AG09309 (cell line): ENCODE measurements around the gene CPPED1.
"Not testable (repeated sequence)": the region's sequence is repeated elsewhere in the genome, so short reads cannot be mapped to it uniquely, and the experiment has no call there.

Source experiments
- DNase-seq: peaks from one replicate; pipeline ENCODE4 v3.0.0-alpha.2; 2010; ENCODE audit warnings: low read depth
- H3K4me3 ChIP-seq: 2 replicates; pipeline ENCODE4 v1.5.1; 2011; ENCODE audit warnings: mild to moderate bottlenecking, low read depth, low read length, moderate library complexity; ENCODE audit not compliant: control insufficient read depth
- CTCF ChIP-seq: IDR thresholded peaks from 2 replicates; pipeline ENCODE4 v1.5.1; 2011; ENCODE audit warnings: mild to moderate bottlenecking, low read depth, low read length, inconsistent platforms; ENCODE audit not compliant: insufficient read depth, control insufficient read depth; ENCODE audit errors: missing control alignments

CPPED1 gene

GRCh38 chr16:12815361-12815760 is 11.7 kb upstream of the CPPED1 start:
- no peak for DNase-seq
- peak; percentile 27 for TF ChIP-seq CTCF
- H3K4me3 ChIP-seq = no peak overlapping the region

- not testable (repeated sequence) for H3K4me3 ChIP-seq, DNase-seq
Observed at GRCh38 chr16:12813734-12814133, 10.0 kb upstream of the CPPED1 start.

- DNase-seq, H3K4me3 ChIP-seq: not testable (repeated sequence)
Observed at GRCh38 chr16:12813321-12813720, 9.6 kb upstream of the CPPED1 start.

GRCh38 chr16:12811441-12812383 is 8.0 kb upstream of the CPPED1 start:
- TF ChIP-seq CTCF = no peak
- H3K4me3 ChIP-seq = no peak overlapping the region
- DNase-seq = no peak

- DNase-seq = no peak
- TF ChIP-seq CTCF = no peak
- H3K4me3 ChIP-seq = no peak overlapping the region
Observed at GRCh38 chr16:12805066-12805465, 1.4 kb upstream of the CPPED1 start.

GRCh38 chr16:12804395-12804794 is 708 bp upstream of the CPPED1 start:
- TF ChIP-seq CTCF = no peak
- DNase-seq = no peak
- peak overlapping the region; percentile 81 for H3K4me3 ChIP-seq

- H3K4me3 ChIP-seq = peak overlapping the region; percentile 81
- no peak for DNase-seq
- TF ChIP-seq CTCF = no peak
Observed at GRCh38 chr16:12802661-12803060, 1.0 kb downstream of the CPPED1 start.

- TF ChIP-seq CTCF = no peak
- DNase-seq = no peak
- peak overlapping the region; percentile 0 for H3K4me3 ChIP-seq
Observed at GRCh38 chr16:12802048-12802447, 1.6 kb downstream of the CPPED1 start.
